ENCODE measurements around the gene KRT84.

The KRT84 gene

DNA sequence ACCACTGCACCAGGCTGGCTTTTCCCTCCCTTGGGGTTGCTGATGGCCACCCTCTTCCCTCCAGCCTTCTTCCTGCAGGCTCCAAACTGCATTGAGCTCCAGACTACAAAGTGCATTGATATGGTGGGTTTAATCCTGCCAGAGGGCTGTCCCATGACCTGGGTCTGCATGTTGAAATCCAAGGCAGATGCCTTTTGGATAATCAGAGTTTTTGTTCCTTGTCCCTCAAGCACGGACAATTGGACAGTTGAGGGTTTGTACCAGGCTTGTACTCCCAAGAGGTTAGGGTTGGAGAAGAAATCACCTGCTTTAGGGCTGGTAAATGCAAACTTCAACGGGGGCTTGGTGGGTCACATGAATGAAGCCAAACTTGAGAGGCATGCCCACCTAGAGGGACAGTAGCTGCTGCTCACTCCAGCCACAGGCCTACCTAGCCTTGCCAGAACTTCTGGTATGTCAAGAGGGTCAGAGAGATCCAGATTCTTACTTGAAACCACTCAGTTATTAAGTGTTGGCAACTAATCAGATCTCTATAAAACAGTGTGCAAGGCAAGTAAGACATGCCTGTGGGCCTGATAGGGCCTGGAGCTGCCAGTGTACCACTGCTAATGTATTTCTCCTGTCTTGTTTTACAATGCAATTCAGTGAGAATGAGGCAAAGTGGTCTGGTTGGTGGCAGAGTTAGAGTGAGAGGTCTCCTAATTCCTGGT is 42.5 kb downstream of the KRT84 start:
- no peak for DNase-seq (ENCODE audit: low spot score)

- DNase-seq (ENCODE audit: low spot score): no peak
Measured at GRCh38 chr12:52341066-52341580, 44.3 kb downstream of the KRT84 start.

- DNase-seq (ENCODE audit: low spot score): no peak
Measured at GRCh38 chr12:52338241-52338960, 47.1 kb downstream of the KRT84 start.

DNA sequence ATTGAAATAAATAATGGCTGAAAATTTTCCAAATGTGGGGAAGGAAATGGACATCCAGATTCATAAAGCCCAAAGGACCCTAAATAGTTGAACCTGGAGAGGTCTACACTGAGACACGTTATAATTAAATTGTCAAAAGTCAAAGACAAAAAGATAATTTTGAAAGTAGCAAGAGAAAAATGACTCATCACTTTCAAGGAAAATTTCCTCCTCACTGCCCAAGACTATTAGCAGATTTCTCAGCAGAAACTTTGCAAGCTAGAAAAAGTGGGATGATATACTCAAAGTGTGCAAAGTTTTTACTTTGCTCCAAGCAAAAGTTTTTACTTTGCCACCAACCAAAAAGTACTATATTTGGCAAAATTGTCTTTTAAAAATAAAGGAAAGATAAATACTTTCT is 48.4 kb downstream of the KRT84 start:
- DNase-seq (ENCODE audit: low spot score): no peak

- no peak for DNase-seq (ENCODE audit: low spot score)
Measured at GRCh38 chr12:52336641-52337040, 48.8 kb downstream of the KRT84 start.

- DNase-seq (ENCODE audit: low spot score): no peak
Measured at GRCh38 chr12:52335598-52336262, 49.7 kb downstream of the KRT84 start.

DNA sequence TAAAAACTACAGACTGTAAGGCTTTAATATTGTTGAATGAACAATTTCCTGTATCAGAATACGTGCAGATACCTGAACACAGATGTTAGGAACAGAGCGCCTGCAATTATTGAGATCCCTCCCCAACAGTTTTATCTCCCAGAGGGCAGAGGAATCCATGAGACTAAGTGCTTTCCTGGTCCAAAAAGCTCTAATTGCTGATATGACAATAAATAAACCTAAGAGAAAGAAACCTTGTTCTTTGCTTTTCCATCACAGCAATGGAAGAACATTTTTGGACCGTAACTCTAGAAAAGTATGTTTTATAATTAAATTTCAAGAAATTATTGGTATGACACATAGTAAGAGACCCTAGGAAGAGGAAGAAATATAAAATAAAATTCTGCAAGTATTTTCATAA is 51.3 kb downstream of the KRT84 start:
- DNase-seq (ENCODE audit: low spot score): no peak

DNA sequence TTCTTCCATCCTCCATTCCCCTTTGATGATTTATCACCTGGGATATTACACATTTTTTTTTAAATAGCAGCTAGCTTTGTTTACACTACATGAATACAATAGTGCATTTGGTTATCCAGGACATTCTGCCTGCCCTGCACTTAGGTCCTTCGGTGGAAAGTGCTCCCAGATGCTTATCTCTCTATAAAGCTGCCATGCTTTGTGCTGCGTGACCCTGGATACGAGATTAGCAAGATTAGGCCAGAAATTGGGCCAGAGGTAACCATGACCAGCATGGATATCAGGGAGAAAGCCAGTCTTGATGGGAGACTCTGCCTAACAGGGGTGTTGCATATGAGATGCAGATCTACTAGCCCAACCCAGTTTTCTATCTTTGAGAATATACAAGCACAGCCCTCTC is 52.1 kb downstream of the KRT84 start:
- no peak for DNase-seq (ENCODE audit: low spot score)

GRCh38 chr12:52332381-52332780 is 53.1 kb downstream of the KRT84 start:
- no peak for DNase-seq (ENCODE audit: low spot score)

- DNase-seq (ENCODE audit: low spot score): no peak
Measured at GRCh38 chr12:52331833-52332232, 53.6 kb downstream of the KRT84 start.

DNA sequence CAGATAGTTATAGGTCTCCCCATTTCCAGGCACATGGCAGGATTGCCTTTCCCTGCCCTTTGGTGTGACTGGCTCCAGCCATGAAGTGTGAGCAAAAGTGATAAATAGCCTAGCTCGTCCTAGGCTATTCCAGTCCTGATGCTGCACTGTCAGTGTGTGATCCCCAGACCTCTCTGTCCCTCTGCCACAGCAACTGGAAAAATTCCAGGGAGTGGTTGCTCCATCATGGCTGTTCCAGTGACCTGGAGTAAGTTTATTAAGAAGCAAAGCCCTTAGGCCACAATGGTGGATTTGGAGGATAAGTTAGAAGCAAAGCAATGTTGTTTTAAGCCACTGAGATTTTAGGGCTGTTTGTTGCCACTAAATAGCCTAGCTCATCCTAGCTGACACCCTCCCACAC is 54.4 kb downstream of the KRT84 start:
- DNase-seq (ENCODE audit: low spot score): no peak

DNA sequence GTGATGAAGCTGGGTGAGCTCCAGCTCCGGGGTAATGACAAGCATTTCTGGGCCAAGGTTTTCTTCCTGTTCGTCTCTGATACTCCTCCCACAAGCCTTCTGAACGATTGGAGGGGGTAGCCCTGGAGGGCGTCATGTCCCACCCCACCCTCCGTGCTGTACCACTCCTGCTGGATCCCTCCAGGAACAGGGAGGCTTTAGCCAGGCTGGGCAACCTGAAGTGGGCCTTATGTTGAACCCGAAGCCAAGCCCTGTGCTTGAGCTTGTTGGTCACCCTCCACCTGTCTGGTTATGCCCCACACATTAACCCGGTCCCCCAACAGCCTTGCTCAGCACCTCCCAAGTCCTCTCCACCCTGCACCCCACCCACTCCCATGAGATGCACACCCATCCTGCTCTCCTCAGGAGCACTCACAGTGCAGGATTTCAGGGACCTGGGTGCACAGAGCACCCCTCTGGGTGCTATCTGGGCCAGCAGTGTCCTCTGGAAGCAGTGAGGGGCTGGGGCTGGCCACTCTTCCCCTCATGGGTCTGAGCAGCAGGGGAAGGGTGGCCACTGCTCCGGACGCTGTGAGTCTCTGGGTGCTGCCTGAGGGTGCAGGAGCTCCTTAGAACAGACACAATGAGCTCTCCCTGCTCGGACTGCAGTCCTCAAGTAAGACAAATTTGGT is 57.5 kb downstream of the KRT84 start:
- no peak for DNase-seq (ENCODE audit: low spot score)
